Liver (tissue), 3 donors: ENCODE results near the gene HPCA.

Experiments
- EGR1 ChIP-seq, 2 donors: IDR thresholded peaks; 2 replicates each; pipeline ENCODE4 v1.6.1; 2016 to 2018; ENCODE audit warnings: antibody characterized with exemption in 2 of 2, low read depth in 2 of 2
- JUND ChIP-seq, 2 donors: IDR thresholded peaks; 2 replicates each; pipeline ENCODE4 v1.6.1; 2016; ENCODE audit warnings: antibody characterized with exemption in 2 of 2
- TF ChIP-seq, protein P1 (sequence below): fragments of 150-350 bp; IDR thresholded peaks from 2 replicates; pipeline ENCODE4 v1.5.1; 2017; ENCODE audit warnings: improper control_type of control experiment, low read depth, low read length; ENCODE audit not compliant: missing input control
- TF ChIP-seq, protein P2 (sequence below): IDR thresholded peaks from 2 replicates; pipeline ENCODE4 v1.6.1; 2016; ENCODE audit warnings: antibody characterized with exemption, mild to moderate bottlenecking
- donor health status: healthy.
- donor health status: healthy.

DNA sequence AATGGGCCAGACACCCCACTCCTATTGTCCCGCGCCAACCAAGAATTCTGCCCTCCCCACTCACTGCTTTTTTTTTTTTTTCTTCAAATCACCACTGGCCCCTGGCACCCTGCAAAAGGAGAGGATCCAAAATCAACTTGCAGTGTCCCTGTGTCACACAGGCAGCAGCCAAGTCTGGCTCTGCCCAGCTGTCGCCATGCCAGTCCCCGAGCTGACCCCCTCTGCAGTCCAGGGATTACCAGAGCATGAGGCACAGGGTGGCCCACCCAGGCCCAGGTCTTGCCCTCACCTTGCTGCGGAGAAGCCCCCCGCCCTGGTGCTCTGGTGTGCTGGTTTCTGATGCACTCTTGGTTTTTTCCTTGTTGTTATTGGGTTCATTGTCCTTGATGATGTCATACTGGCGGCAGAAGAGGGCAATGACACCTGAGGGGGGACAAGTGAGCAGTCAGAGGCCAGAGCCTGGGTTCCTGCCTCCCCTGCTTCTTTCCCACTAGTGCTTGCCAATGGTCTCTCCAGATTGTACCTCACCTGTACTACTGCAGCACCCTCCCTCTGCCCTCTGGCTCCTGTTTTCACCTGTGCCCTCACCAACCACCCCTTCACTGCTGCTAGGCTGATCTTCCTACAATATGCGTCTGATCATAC is 21.8 kb upstream of the HPCA start:
- TF ChIP-seq, protein P1, sequence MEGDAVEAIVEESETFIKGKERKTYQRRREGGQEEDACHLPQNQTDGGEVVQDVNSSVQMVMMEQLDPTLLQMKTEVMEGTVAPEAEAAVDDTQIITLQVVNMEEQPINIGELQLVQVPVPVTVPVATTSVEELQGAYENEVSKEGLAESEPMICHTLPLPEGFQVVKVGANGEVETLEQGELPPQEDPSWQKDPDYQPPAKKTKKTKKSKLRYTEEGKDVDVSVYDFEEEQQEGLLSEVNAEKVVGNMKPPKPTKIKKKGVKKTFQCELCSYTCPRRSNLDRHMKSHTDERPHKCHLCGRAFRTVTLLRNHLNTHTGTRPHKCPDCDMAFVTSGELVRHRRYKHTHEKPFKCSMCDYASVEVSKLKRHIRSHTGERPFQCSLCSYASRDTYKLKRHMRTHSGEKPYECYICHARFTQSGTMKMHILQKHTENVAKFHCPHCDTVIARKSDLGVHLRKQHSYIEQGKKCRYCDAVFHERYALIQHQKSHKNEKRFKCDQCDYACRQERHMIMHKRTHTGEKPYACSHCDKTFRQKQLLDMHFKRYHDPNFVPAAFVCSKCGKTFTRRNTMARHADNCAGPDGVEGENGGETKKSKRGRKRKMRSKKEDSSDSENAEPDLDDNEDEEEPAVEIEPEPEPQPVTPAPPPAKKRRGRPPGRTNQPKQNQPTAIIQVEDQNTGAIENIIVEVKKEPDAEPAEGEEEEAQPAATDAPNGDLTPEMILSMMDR: no peak
- TF ChIP-seq EGR1 (IDR thresholded peaks at IDR 0.05; ENCODE audit: low read depth in 2 of 2) (no peak), JUND (IDR thresholded peaks at IDR 0.05) (peak; percentile 89 to 91)
- TF ChIP-seq, protein P2, sequence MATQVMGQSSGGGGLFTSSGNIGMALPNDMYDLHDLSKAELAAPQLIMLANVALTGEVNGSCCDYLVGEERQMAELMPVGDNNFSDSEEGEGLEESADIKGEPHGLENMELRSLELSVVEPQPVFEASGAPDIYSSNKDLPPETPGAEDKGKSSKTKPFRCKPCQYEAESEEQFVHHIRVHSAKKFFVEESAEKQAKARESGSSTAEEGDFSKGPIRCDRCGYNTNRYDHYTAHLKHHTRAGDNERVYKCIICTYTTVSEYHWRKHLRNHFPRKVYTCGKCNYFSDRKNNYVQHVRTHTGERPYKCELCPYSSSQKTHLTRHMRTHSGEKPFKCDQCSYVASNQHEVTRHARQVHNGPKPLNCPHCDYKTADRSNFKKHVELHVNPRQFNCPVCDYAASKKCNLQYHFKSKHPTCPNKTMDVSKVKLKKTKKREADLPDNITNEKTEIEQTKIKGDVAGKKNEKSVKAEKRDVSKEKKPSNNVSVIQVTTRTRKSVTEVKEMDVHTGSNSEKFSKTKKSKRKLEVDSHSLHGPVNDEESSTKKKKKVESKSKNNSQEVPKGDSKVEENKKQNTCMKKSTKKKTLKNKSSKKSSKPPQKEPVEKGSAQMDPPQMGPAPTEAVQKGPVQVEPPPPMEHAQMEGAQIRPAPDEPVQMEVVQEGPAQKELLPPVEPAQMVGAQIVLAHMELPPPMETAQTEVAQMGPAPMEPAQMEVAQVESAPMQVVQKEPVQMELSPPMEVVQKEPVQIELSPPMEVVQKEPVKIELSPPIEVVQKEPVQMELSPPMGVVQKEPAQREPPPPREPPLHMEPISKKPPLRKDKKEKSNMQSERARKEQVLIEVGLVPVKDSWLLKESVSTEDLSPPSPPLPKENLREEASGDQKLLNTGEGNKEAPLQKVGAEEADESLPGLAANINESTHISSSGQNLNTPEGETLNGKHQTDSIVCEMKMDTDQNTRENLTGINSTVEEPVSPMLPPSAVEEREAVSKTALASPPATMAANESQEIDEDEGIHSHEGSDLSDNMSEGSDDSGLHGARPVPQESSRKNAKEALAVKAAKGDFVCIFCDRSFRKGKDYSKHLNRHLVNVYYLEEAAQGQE: peak; percentile 36
